SK-N-SH (cell line): ENCODE data around the gene SOWAHD. TPM values are rescaled to one million over a fixed set of nuclear protein-coding genes. Genes with fewer than 3 reads are reported as not detected.

ENCODE experiments used
- CTCF ChIA-PET: fragments of 300-600, 350-600 bp; formaldehyde crosslinking; extraction: SDS; loops from one replicate; lab custom pipeline; 2021; lab: Yijun Ruan, JAX
- POLR2A ChIA-PET: fragments of 350-600 bp; sonication (Branson Sonifier 250); formaldehyde crosslinking; extraction: SDS; loops from one replicate; lab custom pipeline; 2020; ENCODE audit warnings: antibody characterized with exemption, inconsistent platforms; lab: Yijun Ruan, JAX
- DNase-seq: peaks from one replicate; pipeline ENCODE4 v3.0.0; 2012
- H2AFZ ChIP-seq: fragments of 200-600 bp; sonication (generic); 2 replicates; pipeline ENCODE4 v1.8.1; 2016; ENCODE audit warnings: antibody characterized with exemption, mild to moderate bottlenecking, low read depth
- H3F3A ChIP-seq: fragments of 200-600 bp; sonication (generic); replicated peaks from 2 replicates; pipeline ENCODE3; 2016; ENCODE audit warnings: antibody characterized with exemption, mild to moderate bottlenecking; ENCODE audit not compliant: insufficient read depth
- H3K27ac ChIP-seq, 2 experiments: fragments of 200-500 bp in 1 of 2; fragments of 200-600 bp in 1 of 2; sonication (Bioruptor generic) in 1 of 2; sonication (generic), shearing (Covaris generic) in 1 of 2; 2 replicates each; pipeline versions ENCODE4 v1.5.1 to v1.6.1; 2014 to 2016; ENCODE audit warnings: low read depth in 2 of 2, inconsistent platforms in 1 of 2, low read length in 1 of 2, mild to moderate bottlenecking in 1 of 2, mixed read lengths in 1 of 2
- H3K27me3 ChIP-seq: fragments of 200-600 bp; sonication (generic), shearing (Covaris generic); 2 replicates; pipeline ENCODE4 v1.6.1; 2016; ENCODE audit warnings: mixed run types; ENCODE audit not compliant: insufficient read depth
- H3K36me3 ChIP-seq, 2 experiments: fragments of 200-500 bp in 1 of 2; fragments of 200-600 bp in 1 of 2; sonication (Bioruptor generic) in 1 of 2; sonication (generic) in 1 of 2; replicated peaks in 1 of 2; 2 replicates each; pipeline versions ENCODE3 to v1.5.1; 2014 to 2016; ENCODE audit warnings: low read length in 1 of 2, mild to moderate bottlenecking in 1 of 2; ENCODE audit not compliant: insufficient read depth in 2 of 2, control insufficient read depth in 1 of 2
- H3K4me1 ChIP-seq, 2 experiments: fragments of 200-500 bp in 1 of 2; fragments of 200-600 bp in 1 of 2; sonication (Bioruptor generic) in 1 of 2; sonication (generic), shearing (Covaris generic) in 1 of 2; 2 replicates each; pipeline versions ENCODE4 v1.5.1 to v1.6.1; 2014 to 2016; ENCODE audit warnings: low read depth in 1 of 2, low read length in 1 of 2, mixed run types in 1 of 2; ENCODE audit not compliant: insufficient read depth in 2 of 2, control insufficient read depth in 1 of 2
- H3K4me2 ChIP-seq: fragments of 200-600 bp; sonication (generic), shearing (Covaris generic); 2 replicates; pipeline ENCODE4 v1.6.1; 2017; ENCODE audit warnings: mixed run types
- H3K4me3 ChIP-seq, 2 experiments: fragments of 200-500 bp in 1 of 2; fragments of 200-600 bp in 1 of 2; sonication (Bioruptor generic) in 1 of 2; sonication (generic), shearing (Covaris generic) in 1 of 2; 2 replicates each; pipeline versions ENCODE4 v1.5.1 to v1.8.1; 2014 to 2016; ENCODE audit warnings: low read depth in 2 of 2, inconsistent platforms in 1 of 2, low read length in 1 of 2, mild to moderate bottlenecking in 1 of 2, mixed read lengths in 1 of 2, moderate library complexity in 1 of 2
- H3K79me2 ChIP-seq: fragments of 200-600 bp; sonication (generic); 2 replicates; pipeline ENCODE4 v1.8.1; 2017; ENCODE audit warnings: mild to moderate bottlenecking; ENCODE audit not compliant: insufficient read depth
- H3K9ac ChIP-seq: fragments of 200-600 bp; sonication (generic); 2 replicates; pipeline ENCODE4 v1.6.1; 2017; ENCODE audit warnings: mixed run types
- H3K9me2 ChIP-seq: fragments of 200-600 bp; sonication (generic); 2 replicates; pipeline ENCODE4 v1.6.1; 2017; ENCODE audit warnings: mixed run types
- H3K9me3 ChIP-seq: fragments of 200-600 bp; sonication (generic); 2 replicates; pipeline ENCODE4 v1.6.1; 2017; ENCODE audit warnings: mixed run types, mild to moderate bottlenecking, moderate library complexity
- H4K20me1 ChIP-seq: fragments of 200-600 bp; sonication (generic); 2 replicates; pipeline ENCODE4 v1.6.1; 2017; ENCODE audit warnings: mild to moderate bottlenecking, mixed run types; ENCODE audit not compliant: insufficient read depth
- CHD2 ChIP-seq: fragments of 150-350 bp; IDR thresholded peaks from 2 replicates; pipeline ENCODE4 v1.6.1; 2018; ENCODE audit warnings: low read length; ENCODE audit not compliant: partially characterized antibody
- CTCF ChIP-seq: fragments of 200-600 bp; sonication (generic); IDR thresholded peaks from 2 replicates; pipeline ENCODE4 v1.6.1; 2017; ENCODE audit warnings: antibody characterized with exemption, mild to moderate bottlenecking, moderate library complexity
- ELF1 ChIP-seq: IDR thresholded peaks from 2 replicates; pipeline ENCODE4 v1.4.0; 2012
- EZH2phosphoT487 ChIP-seq: fragments of 200-600 bp; sonication (generic); IDR thresholded peaks from 2 replicates; pipeline ENCODE4 v1.6.1; 2017; ENCODE audit warnings: low read depth, mixed run types, mild to moderate bottlenecking, antibody characterized with exemption, moderate library complexity, borderline replicate concordance
- JUND ChIP-seq: IDR thresholded peaks from 2 replicates; pipeline ENCODE4 v1.4.0; 2012
- MAX ChIP-seq: IDR thresholded peaks from 2 replicates; pipeline ENCODE4 v1.4.0; 2012; ENCODE audit warnings: low read depth
- MEF2A ChIP-seq: IDR thresholded peaks from 2 replicates; pipeline ENCODE4 v1.4.0; 2012; ENCODE audit warnings: low read depth, borderline replicate concordance
- MXI1 ChIP-seq: IDR thresholded peaks from 2 replicates; pipeline ENCODE4 v1.6.1; 2012; ENCODE audit warnings: mild to moderate bottlenecking, low read depth, low read length, improper control_type of control experiment
- NFIC ChIP-seq: IDR thresholded peaks from 2 replicates; pipeline ENCODE4 v1.4.0; 2012; ENCODE audit warnings: borderline replicate concordance
- NRF1 ChIP-seq: IDR thresholded peaks from 2 replicates; pipeline ENCODE4 v1.6.1; 2012; ENCODE audit warnings: low read depth, mild to moderate bottlenecking, low read length
- RXRA ChIP-seq: IDR thresholded peaks from 2 replicates; pipeline ENCODE4 v1.4.0; 2012; ENCODE audit warnings: low read depth, mild to moderate bottlenecking, borderline replicate concordance
- SIN3A ChIP-seq: IDR thresholded peaks from 2 replicates; pipeline ENCODE4 v1.6.1; 2012; ENCODE audit warnings: low read depth, mild to moderate bottlenecking, low read length, moderate library complexity, borderline replicate concordance
- SMC3 ChIP-seq: IDR thresholded peaks from 2 replicates; pipeline ENCODE4 v1.6.1; 2012; ENCODE audit warnings: low read depth, low read length, improper control_type of control experiment
- TEAD4 ChIP-seq: IDR thresholded peaks from 2 replicates; pipeline ENCODE4 v1.4.0; 2012; ENCODE audit warnings: mild to moderate bottlenecking, borderline replicate concordance; ENCODE audit not compliant: insufficient read depth
- YY1 ChIP-seq: IDR thresholded peaks from 2 replicates; pipeline ENCODE4 v1.4.0; 2012; ENCODE audit warnings: low read depth, mild to moderate bottlenecking
- WGBS: methylation state at CpG from one replicate; pipeline ENCODE4 v1.1.6; 2017; ENCODE audit warnings: low lambda C conversion rate; 5-methylcytosine and 5-hydroxymethylcytosine counted together
- polyA plus RNA-seq, 3 experiments: library from polyadenylated mRNA; depleted of rRNA; stranded (reverse); fragments of >200 nt; gene quantifications; 2 replicates each; pipeline ENCODE4 v1.2.3, GENCODE V29; 2012
- TF ChIP-seq, protein P1 (sequence below): IDR thresholded peaks from 2 replicates; pipeline ENCODE4 v1.4.0; 2012; ENCODE audit warnings: low read depth, borderline replicate concordance
- TF ChIP-seq, protein P2 (sequence below): IDR thresholded peaks from 2 replicates; pipeline ENCODE4 v1.4.0; 2012; ENCODE audit warnings: low read depth, borderline replicate concordance

SOWAHD gene
- polyA plus RNA-seq, 1 of the 3 experiments (the other 2 are of a cell fraction) = 0.20 TPM

GRCh38 chrX:119775517-119776238 lies 17.3 kb downstream of the SOWAHD start (continued):
- TF ChIP-seq, protein P1, sequence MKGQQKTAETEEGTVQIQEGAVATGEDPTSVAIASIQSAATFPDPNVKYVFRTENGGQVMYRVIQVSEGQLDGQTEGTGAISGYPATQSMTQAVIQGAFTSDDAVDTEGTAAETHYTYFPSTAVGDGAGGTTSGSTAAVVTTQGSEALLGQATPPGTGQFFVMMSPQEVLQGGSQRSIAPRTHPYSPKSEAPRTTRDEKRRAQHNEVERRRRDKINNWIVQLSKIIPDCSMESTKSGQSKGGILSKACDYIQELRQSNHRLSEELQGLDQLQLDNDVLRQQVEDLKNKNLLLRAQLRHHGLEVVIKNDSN = no peak

DNA sequence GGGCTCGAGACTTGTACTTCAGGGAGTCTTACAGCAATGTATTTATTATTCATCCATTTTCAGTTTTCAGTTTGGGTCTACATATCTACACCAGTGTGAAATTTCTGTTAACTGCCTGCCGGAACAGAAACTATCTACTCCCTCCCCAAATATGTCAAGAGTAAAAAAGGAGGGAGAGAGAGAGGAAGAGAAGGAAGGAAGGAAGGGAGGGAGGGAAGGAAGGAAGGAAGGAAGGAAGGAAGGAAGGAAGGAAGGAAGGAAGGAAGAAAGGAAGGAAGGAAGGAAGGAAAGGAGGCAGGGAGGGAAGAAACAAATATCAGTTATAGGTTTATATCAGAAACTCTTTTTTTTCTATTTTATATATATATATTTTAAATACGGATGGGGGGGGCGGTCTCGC lies 20.4 kb downstream of the SOWAHD start:
- no peaks in the 10 kb centered on the region for H3K9me2 ChIP-seq
- TF ChIP-seq SMC3 = no peak
- no peak for TF ChIP-seq MXI1
- TF ChIP-seq SIN3A = no peak
- TF ChIP-seq MAX = no peak
- no peak for TF ChIP-seq NRF1
- TF ChIP-seq, protein P2, sequence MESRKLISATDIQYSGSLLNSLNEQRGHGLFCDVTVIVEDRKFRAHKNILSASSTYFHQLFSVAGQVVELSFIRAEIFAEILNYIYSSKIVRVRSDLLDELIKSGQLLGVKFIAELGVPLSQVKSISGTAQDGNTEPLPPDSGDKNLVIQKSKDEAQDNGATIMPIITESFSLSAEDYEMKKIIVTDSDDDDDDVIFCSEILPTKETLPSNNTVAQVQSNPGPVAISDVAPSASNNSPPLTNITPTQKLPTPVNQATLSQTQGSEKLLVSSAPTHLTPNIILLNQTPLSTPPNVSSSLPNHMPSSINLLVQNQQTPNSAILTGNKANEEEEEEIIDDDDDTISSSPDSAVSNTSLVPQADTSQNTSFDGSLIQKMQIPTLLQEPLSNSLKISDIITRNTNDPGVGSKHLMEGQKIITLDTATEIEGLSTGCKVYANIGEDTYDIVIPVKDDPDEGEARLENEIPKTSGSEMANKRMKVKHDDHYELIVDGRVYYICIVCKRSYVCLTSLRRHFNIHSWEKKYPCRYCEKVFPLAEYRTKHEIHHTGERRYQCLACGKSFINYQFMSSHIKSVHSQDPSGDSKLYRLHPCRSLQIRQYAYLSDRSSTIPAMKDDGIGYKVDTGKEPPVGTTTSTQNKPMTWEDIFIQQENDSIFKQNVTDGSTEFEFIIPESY = no peak
- TF ChIP-seq RXRA = no peak
- H4K20me1 ChIP-seq = peaks cover 28% of the 10 kb centered on the region
- no peak overlapping the region for H2AFZ ChIP-seq
- CTCF ChIA-PET = no interaction called here
- peaks cover 5% of the 10 kb centered on the region for H3F3A ChIP-seq
- no peak overlapping the region for H3K9ac ChIP-seq
- H3K4me2 ChIP-seq = no peak overlapping the region
- peaks cover 0 to 12% of the 10 kb centered on the region in 2 experiments for H3K36me3 ChIP-seq
- no peak overlapping the region for H3K27ac ChIP-seq
- POLR2A ChIA-PET = no interaction called here
- no peak overlapping the region for H3K4me3 ChIP-seq
- no peaks in the 10 kb centered on the region; a peak in 1 of 4 replicates for H3K4me1 ChIP-seq
- H3K79me2 ChIP-seq = peaks cover 2% of the 10 kb centered on the region; the same call in 1 of the 2 replicates
- 96% methylated on average over 5 of the region's 5 CpGs for WGBS
- DNase-seq = no peak
- H3K27me3 ChIP-seq = no peaks in the 10 kb centered on the region
- H3K9me3 ChIP-seq = no peaks in the 10 kb centered on the region

DNA sequence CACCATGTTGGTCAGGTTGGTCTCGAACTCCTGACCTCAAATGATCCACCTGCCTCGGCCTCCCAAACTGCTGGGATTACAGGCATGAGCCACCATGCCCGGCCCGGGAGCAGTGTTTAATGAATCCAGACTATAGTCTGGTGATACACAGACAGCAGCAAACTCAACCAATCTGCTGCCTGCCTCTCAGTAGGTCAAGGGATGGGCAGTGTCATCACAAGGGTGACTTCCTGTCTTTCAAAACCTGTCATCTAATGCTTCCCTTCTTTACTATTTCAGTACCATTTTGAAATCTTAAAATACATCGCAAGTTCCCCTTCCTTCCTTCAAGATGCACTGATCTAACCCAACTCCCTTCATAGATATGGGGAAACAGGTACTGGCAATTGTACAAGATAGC lies 24.6 kb downstream of the SOWAHD start:
- no peak overlapping the region for H3K4me3 ChIP-seq
- DNase-seq = no peak
- peaks cover 70% of the 10 kb centered on the region for H4K20me1 ChIP-seq
- ChIA-PET POLR2A (interaction anchor here (2.1 kb wide), 1 partner anchor 8 kb away, joined by 9 read pairs; the partner anchor contains the start of gene RPL39), CTCF (no interaction called here)
- WGBS = 94% methylated on average over 5 of the region's 5 CpGs
- no peaks in the 10 kb centered on the region for H3K9me2 ChIP-seq
- no peak overlapping the region for H3K4me2 ChIP-seq
- H3K27me3 ChIP-seq = no peaks in the 10 kb centered on the region
- peaks cover 40% of the 10 kb centered on the region for H3K79me2 ChIP-seq
- no peak overlapping the region for H3K27ac ChIP-seq
- H3K9me3 ChIP-seq = no peaks in the 10 kb centered on the region
- H3K4me1 ChIP-seq = no peaks in the 10 kb centered on the region; a peak in 1 of 4 replicates
- no peak overlapping the region for H2AFZ ChIP-seq
- H3F3A ChIP-seq = peaks cover 25% of the 10 kb centered on the region
- no peak overlapping the region for H3K9ac ChIP-seq
- H3K36me3 ChIP-seq = peaks cover 31 to 42% of the 10 kb centered on the region in 2 experiments
- TF ChIP-seq, protein P1 = no peak
- TF ChIP-seq CHD2 (no peak), ELF1 (no peak), NRF1 (no peak), MEF2A (no peak), EZH2phosphoT487 (no peak), CTCF (no peak), YY1 (no peak), JUND (no peak), TEAD4 (no peak), MXI1 (no peak), NFIC (no peak)
